Measurements from ENCODE around the gene PLXNA4. TPM values are rescaled to one million over a fixed set of nuclear protein-coding genes. Genes with fewer than 3 reads are reported as not detected.
"Not testable (repeated sequence)": the region's sequence is repeated elsewhere in the genome, so short reads cannot be mapped to it uniquely, and the experiment has no call there.

Gene PLXNA4, protein sequence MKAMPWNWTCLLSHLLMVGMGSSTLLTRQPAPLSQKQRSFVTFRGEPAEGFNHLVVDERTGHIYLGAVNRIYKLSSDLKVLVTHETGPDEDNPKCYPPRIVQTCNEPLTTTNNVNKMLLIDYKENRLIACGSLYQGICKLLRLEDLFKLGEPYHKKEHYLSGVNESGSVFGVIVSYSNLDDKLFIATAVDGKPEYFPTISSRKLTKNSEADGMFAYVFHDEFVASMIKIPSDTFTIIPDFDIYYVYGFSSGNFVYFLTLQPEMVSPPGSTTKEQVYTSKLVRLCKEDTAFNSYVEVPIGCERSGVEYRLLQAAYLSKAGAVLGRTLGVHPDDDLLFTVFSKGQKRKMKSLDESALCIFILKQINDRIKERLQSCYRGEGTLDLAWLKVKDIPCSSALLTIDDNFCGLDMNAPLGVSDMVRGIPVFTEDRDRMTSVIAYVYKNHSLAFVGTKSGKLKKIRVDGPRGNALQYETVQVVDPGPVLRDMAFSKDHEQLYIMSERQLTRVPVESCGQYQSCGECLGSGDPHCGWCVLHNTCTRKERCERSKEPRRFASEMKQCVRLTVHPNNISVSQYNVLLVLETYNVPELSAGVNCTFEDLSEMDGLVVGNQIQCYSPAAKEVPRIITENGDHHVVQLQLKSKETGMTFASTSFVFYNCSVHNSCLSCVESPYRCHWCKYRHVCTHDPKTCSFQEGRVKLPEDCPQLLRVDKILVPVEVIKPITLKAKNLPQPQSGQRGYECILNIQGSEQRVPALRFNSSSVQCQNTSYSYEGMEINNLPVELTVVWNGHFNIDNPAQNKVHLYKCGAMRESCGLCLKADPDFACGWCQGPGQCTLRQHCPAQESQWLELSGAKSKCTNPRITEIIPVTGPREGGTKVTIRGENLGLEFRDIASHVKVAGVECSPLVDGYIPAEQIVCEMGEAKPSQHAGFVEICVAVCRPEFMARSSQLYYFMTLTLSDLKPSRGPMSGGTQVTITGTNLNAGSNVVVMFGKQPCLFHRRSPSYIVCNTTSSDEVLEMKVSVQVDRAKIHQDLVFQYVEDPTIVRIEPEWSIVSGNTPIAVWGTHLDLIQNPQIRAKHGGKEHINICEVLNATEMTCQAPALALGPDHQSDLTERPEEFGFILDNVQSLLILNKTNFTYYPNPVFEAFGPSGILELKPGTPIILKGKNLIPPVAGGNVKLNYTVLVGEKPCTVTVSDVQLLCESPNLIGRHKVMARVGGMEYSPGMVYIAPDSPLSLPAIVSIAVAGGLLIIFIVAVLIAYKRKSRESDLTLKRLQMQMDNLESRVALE (N-terminal part only)
- total RNA-seq, result 0.38 TPM

- DNase-seq (ENCODE audit: low spot score), result no peak
Measured at GRCh38 chr7:132575982-132576720, at the start of gene PLXNA4. Gene PLXNA4 (minus strand): TSS chr7:132576470. CDS start chr7:132508693, 67,777 bp downstream.

DNA sequence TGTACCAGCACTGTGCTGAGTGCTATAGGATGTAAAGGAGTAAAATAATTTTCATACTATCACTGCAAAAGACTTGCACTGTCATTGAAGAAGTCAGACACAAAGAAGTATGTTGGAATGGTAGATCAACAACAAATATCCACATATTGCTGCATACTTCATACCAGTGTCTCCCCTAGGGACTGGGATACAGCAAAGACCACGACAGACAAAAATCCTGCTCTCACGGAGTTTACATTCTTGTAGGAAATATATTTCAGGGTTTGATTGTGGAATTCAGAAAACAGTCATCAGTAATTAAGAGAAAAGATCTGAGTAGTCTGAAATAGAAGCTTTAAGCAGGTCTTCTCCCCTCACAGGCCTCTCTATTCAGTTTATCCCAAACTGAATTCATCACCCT, 49.4 kb upstream of the PLXNA4 start:
- ATAC-seq, result no peak
- DNase-seq (ENCODE audit: low spot score), result no peak

More at GRCh38 chr7:132575982-132576720, at the start of gene PLXNA4:
- peak; percentile 29 for ATAC-seq

- no peak for DNase-seq (ENCODE audit: low spot score)
- no peak for ATAC-seq
Measured at GRCh38 chr7:132622081-132622480, 45.8 kb upstream of the PLXNA4 start.

GRCh38 chr7:132619967-132620366, 43.7 kb upstream of the PLXNA4 start:
- no peak for DNase-seq (ENCODE audit: low spot score)
- no peak for ATAC-seq

GRCh38 chr7:132618956-132619305, 42.7 kb upstream of the PLXNA4 start:
- ATAC-seq (no peak), DNase-seq (ENCODE audit: low spot score) (no peak)

- ATAC-seq (no peak), DNase-seq (ENCODE audit: low spot score) (no peak)
Measured at GRCh38 chr7:132618271-132618955, 42.1 kb upstream of the PLXNA4 start.

DNA sequence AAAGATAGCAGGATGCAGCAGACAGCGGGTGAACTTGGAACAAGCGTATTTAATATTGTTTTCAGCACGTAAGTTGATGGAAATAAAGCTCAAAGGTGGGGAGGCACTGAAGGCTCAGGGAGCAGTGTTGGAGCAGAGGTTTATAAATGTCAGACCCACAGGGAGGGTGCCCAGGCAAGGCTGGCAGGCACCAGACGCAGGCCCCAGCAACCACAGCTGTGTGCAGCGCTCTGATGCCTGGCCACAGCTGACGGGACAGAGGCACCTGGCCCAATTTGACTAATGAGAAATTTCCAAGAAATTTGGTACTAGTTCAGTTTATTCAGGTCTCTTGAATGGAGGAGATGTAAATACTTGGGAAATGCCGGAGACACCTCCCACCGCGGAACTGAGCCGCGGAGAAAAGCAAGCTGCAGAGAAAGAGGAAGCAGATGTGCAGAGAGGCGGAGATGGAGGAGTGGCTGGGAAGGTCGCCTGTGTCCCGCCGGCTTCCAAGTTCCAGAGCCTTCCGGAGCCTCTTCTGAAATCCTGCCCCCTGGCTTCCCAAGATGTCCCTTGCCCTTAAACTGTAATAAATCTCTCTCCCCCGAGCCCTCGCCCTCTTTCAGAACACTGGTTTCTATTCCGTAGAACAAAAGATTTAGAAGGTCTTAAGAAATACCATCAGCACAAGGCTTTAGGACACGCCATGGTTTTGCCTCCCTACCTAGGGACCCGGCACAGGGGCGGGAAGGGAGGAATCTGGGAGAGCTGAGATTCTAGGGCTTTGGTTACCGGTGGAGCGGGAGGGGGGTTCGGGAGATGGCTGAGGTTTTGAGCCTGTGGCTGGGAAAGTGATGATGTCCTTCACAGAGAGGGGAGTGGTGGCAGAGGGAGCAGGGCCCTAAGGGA, 38.4 kb upstream of the PLXNA4 start:
- DNase-seq (ENCODE audit: low spot score) (peak; percentile 40), ATAC-seq (peak; percentile 60)

DNA sequence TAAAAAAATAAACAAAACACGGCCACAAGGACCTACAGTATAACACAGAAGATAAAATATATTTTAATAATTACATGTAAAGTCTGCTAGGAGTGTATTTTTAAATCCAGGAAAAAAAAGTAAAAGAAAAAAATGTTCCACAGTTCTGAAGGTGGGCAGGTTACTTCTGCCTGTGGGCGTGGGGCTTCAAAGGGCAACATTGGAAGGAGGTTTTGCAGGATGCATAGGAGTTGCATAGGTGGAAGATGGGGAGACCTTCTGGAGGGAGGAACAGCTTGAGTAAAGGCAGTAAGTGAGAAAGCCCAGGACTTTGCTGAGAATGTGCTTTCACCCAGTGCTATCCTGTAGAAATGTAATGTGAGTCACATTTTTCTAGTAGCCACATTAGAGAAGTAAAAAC, 37.5 kb upstream of the PLXNA4 start:
- ATAC-seq (no peak), DNase-seq (ENCODE audit: low spot score) (no peak)

DNA sequence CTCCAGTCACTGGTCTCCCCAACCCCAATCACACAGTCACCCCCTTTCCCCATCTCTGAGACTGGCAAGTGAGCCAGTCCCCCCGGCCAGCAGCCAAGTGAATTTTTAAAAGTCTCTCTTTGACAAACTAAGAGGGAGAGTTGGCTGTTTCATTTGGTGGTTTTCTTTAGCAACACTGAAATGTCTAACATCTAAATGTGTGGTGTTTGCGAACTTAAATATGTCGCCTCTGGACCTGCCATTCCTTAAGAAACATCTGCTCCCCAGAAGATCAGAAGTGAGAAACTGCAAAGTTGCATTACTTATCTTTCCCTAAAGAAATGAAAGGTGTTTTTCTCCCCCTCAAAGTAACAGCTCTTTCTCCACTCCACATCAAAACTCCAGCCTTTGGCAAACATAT, 34.7 kb upstream of the PLXNA4 start:
- ATAC-seq, result no peak
- DNase-seq (ENCODE audit: low spot score), result no peak

DNA sequence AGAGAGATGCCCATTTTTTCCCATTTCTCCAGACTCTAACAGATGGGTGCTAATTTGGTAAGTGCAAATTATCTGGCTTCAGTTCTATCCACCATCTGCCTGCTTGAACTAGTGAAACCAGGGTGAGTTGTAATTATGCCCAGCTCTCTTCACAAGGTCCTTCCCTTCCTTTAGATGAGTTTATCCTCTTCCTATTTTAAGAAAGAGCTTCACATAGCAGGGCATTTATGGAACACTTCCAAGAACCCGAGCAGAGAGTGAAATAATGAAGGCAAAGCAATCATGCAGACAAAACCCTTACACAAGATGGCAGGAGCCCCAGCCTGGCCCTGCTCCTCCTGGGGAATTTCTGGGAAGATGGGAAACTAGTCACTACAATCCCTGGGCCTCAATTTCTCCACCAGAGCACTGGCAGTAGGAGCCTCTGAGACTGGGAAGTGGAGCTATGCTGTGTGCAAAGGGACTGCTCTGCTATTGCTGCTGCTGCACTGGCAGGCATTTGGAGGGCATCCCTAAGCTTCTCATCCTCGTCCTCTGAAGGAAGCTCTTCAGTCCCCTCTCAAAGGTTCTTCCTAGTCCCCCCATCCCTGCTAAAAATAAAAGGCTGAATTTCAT, 33.7 kb upstream of the PLXNA4 start:
- ATAC-seq (no peak), DNase-seq (ENCODE audit: low spot score) (no peak)

GRCh38 chr7:132609222-132609621, 33.0 kb upstream of the PLXNA4 start:
- DNase-seq (ENCODE audit: low spot score), result no peak
- no peak for ATAC-seq

- ATAC-seq (no peak), DNase-seq (ENCODE audit: low spot score) (no peak)
Measured at GRCh38 chr7:132608523-132608922, 32.3 kb upstream of the PLXNA4 start.

DNA sequence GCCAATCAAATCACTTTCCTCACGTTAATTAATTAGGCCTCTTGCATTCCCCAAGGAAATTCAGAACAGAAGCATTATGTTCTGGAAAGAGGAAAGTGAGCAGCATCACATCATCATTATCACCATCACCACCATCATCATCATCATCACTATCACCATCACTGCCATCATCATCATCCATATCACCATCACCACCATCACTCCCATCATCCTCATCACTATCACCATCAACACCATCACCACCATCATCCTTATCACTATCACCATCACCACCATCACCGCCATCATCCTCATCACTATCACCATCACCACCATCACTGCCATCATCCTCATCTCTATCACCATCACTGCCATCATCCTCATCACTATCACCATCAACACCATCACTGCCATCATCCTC, 31.4 kb upstream of the PLXNA4 start:
- DNase-seq (ENCODE audit: low spot score) (no peak), ATAC-seq (no peak)

- ATAC-seq, result no peak
- DNase-seq (ENCODE audit: low spot score), result no peak
Measured at GRCh38 chr7:132604121-132604520, 27.9 kb upstream of the PLXNA4 start.

- no peak for ATAC-seq
Measured at GRCh38 chr7:132603220-132603833, 27.1 kb upstream of the PLXNA4 start.

GRCh38 chr7:132601783-132602182, 25.5 kb upstream of the PLXNA4 start:
- ATAC-seq (no peak), DNase-seq (ENCODE audit: low spot score) (no peak)

More at GRCh38 chr7:132603220-132603833, 27.1 kb upstream of the PLXNA4 start:
- DNase-seq (ENCODE audit: low spot score), result no peak

- DNase-seq (ENCODE audit: low spot score) (no peak), ATAC-seq (no peak)
Measured at GRCh38 chr7:132596588-132596987, 20.3 kb upstream of the PLXNA4 start.

GRCh38 chr7:132594741-132595140, 18.5 kb upstream of the PLXNA4 start:
- not testable (repeated sequence) for DNase-seq (ENCODE audit: low spot score)

More at GRCh38 chr7:132594741-132595140, 18.5 kb upstream of the PLXNA4 start:
- ATAC-seq, result not testable (repeated sequence)
